Fibroblast of skin of abdomen (primary cell): Measurements from ENCODE around the gene MYO1B. TPM values are rescaled to one million over a fixed set of nuclear protein-coding genes. Genes with fewer than 3 reads are reported as not detected.

Source experiments
- DNase-seq: peaks from one replicate; pipeline ENCODE4 v3.0.0-alpha.2; 2013
- polyA plus RNA-seq, 2 experiments: library from polyadenylated mRNA; unstranded; fragments of 120-200 nt; gene quantifications; one replicate each; pipeline ENCODE4 v1.2.1, GENCODE V29; 2013; ENCODE audit not compliant: insufficient read length in 2 of 2

The MYO1B gene
- polyA plus RNA-seq (2013, experiment 1 of 2; ENCODE audit: insufficient read length) = 90.8 TPM
- polyA plus RNA-seq (2013, experiment 2 of 2; ENCODE audit: insufficient read length) = 86.9 TPM

DNA sequence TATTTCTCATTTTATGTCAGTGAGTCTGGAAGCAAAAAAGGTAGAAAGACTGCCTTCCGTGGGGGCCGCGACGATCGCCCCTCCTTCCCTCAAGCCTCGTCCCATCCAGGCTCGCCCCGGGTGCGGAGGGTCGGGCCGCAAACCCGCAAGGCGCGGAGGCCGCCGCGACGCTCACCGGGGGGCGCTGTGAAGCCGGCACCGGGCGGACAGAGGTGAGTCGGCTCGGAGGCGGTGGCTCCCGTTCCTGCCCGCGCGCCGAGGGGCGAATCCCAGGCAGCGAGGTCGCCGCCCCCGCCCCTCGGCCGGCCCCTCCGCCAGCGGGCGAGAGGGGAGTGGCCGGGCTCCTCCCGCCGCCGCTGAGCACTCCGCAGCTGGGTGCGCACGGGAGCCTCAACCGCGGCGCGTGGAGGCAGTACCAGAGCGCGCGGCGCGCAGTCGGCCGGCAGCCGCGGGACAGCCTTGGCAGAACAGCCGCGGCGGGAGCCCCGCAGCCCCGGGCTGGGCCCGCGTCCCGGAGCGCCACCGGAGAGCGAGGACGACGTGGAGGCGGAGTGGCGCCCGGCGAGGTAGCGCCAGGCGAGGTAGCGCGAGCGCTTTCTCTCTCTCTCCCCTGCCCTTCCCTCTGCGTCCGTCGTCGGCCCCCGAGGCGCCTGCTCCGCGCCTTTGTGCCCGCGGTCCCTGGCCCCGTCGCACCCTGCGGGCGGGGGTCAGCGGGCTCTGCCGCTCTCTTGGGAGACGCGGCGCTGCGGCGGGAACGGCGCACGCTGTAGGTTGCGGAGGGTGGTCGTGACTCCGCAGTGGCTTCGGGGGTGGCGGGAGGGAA is at the start of gene MYO1B:
Gene MYO1B, plus strand, starts transcription at position 359 of the 823 bp plus-strand sequence. CDS start 31,492 bp downstream, outside the sequence.
- peak; percentile 83 for DNase-seq

- no peak for DNase-seq
Measured at GRCh38 chr2:191197096-191197495, 48.1 kb upstream of the MYO1B start.

GRCh38 chr2:191198271-191198670 is 46.9 kb upstream of the MYO1B start:
- no peak for DNase-seq

- DNase-seq = no peak
Measured at GRCh38 chr2:191199929-191200512, 45.2 kb upstream of the MYO1B start.

DNA sequence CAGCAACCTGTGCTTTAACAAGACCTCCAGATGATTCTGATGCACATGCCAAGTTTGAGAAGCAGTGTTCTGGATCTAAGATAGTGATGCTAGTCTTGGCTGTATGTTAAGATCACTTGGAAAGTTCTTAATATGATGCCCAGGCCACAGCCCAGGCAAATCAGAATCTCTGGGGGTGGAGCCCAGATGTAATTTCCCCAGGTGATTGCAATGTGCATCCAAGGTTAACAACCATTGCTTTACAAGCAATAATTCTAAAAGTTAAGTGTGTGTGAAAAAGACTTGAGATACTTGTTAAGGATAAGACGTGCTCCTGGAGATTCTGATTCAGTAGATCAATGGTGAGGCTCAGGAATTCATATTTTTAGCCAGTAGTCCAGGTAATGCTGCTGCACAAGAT is 44.3 kb upstream of the MYO1B start:
- DNase-seq = no peak

DNA sequence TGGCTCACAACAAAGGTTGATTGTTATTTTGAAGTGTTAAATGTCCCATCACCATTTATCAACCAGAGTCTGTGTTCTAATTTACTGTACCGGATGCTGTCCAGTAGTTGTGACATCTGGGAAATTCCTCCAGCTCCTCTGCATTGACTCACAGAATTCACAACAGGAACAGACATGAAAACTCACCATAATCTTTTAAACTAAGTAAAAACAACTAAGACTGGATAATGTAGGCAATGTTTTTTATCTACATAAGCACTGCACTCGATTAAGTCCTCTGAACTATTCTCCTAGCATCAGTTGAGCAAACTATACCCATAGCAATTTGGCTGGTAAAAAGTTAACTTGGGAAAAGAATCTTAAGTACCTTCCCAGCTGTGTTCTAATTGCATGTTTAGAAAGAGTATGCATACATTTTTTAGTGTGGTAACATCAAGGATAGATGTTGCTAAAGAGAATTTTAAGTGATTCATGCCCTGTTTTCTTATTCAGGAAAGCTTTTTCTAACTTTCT is 42.9 kb upstream of the MYO1B start:
- DNase-seq = peak; percentile 83

DNA sequence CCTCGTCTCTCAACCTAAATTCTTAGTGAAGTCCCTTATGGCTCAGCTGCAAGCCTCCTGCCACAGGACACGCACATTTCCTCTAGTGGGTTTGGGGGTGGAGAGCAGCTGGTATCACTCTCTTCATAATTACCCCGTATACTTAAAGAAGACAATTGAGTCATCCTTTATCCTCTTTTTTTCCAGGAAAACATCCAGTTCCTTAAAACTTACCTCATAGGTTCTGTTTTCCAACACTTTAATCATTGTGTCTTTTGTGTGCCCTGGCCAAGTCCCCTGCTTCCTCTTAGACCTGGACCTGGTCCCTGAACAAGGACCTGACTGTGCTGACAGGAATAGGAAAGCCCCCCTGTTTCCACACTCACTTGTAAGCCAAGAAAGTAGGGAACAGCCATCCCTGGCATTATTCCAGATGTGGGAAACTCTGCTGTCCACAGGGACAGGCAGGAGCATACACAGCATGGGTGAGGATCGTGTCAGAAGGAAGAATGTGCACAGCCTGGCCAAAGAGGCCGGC is 42.3 kb upstream of the MYO1B start:
- peak; percentile 78 for DNase-seq

- DNase-seq = no peak
Measured at GRCh38 chr2:191204433-191204832, 40.8 kb upstream of the MYO1B start.

DNA sequence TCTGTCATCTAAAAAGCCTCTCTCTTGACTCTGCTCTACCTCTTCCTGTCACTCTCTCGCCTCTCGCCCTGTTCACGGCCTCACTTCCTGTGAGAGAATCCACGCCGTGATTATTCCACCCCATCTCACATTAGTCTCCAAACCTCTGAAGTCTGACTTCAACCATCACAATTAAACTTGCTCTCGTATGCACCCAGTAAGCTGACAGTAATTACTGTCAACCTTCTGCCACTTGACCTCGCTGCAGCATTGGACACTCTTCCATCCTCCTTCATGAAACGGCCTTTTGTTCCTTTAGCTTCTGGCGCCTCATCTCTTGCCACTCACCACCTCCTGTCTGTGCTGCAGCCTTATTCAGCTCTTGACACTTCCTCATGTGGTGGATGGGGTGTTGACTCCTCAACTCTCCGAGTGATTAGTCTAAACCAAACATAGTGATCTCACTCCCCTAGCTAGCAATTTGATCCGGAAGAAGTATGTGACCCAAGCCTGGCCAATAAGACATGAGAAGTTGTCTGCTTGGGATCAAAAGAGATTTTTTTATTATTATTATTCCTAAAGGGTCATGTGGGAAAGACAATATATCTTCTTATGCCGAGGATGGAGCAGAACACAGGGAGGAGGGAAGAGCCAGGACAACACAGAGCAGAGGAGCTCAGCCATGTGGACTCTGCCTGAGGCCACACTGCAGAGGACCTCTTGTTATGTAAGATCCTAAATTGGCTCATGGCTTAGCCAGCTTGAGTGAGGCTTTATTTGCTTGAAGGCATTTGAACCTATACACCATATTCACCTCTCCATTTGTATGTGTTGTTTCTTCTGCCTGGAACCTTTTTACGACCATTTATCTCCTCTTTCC is 38.4 kb upstream of the MYO1B start:
- DNase-seq = peak; percentile 25

- DNase-seq = peak; percentile 80
Measured at GRCh38 chr2:191209340-191209739, 35.9 kb upstream of the MYO1B start.

GRCh38 chr2:191212119-191212518 is 33.1 kb upstream of the MYO1B start:
- DNase-seq = no peak

GRCh38 chr2:191213333-191213732 is 31.9 kb upstream of the MYO1B start:
- DNase-seq = no peak

- DNase-seq = no peak
Measured at GRCh38 chr2:191215230-191215629, 30.0 kb upstream of the MYO1B start.

- DNase-seq = no peak
Measured at GRCh38 chr2:191215666-191216065, 29.5 kb upstream of the MYO1B start.

- peak; percentile 70 for DNase-seq
Measured at GRCh38 chr2:191217580-191217979, 27.6 kb upstream of the MYO1B start.

- DNase-seq = peak; percentile 83
Measured at GRCh38 chr2:191218292-191218898, 26.8 kb upstream of the MYO1B start.

- DNase-seq = no peak
Measured at GRCh38 chr2:191220671-191221070, 24.5 kb upstream of the MYO1B start.

- no peak for DNase-seq
Measured at GRCh38 chr2:191221666-191222065, 23.5 kb upstream of the MYO1B start.

DNA sequence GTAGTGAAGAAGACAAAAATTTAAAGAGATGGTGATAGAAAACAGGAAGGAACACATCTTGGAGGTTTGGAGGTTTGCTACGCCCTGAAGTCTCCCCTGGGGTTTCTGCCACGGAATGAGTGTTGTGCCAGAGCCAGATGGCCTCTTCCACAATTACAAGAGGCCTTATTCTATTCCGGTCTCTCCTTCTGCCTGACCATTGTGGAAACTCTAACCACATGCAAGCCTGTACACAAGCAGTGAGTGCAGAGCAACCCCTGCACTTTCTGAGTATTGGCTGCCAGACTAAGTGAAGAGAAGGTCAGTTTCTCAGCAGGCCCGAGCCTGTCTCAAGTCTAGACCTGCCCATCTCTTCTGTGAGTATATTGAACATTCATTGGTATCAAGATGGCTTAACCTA is 22.7 kb upstream of the MYO1B start:
- DNase-seq = peak; percentile 21

- DNase-seq = no peak
Measured at GRCh38 chr2:191222952-191223351, 22.3 kb upstream of the MYO1B start.

DNA sequence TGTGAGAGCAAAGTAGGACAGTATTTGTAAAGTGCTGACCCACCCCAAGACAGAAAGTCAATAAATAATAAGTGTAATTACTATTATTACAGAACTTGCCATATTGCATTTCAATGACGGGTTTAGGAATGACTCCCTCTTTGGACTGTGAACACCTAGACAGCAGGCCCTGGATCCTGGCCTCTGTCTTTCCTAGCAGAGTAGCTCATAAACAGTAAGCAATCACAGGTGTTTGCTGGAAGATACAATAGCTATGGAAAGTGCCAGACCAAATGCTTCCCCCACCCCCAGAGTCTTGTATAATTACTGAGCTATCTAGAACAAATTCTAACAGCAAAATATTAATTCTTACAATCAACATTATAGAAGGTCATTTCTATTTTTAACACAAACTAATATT is 20.1 kb upstream of the MYO1B start:
- no peak for DNase-seq

- no peak for DNase-seq
Measured at GRCh38 chr2:191225690-191226089, 19.5 kb upstream of the MYO1B start.
